ENCODE data around the gene GALNTL6. TPM values are rescaled to one million over a fixed set of nuclear protein-coding genes. Genes with fewer than 3 reads are reported as not detected.

Gene GALNTL6
- total RNA-seq, 1 experiment from 2014 or later = not detected

- H2AFZ ChIP-seq (ENCODE audit: low read length) = no peak overlapping the region
- H3K27me3 ChIP-seq (ENCODE audit: insufficient read depth, low read length) = no peaks in the 10 kb centered on the region
- H2BK12ac ChIP-seq (ENCODE audit: insufficient read length, low read depth, low read length) = no peak overlapping the region
These were observed 957.6 kb downstream of the GALNTL6 start for GRCh38 chr4:172770787-172771186.

More at GRCh38 chr4:172770787-172771186, 957.6 kb downstream of the GALNTL6 start:
- no peaks in the 10 kb centered on the region; a peak in 1 of 5 replicates for H3K9me3 Mint-ChIP-seq
- no peak for DNase-seq
- no peak overlapping the region for H4K91ac ChIP-seq (ENCODE audit: insufficient read length, low read depth, low read length)
- no peak overlapping the region for H3K27ac Mint-ChIP-seq
- no peak overlapping the region for H3K23ac ChIP-seq (ENCODE audit: insufficient read length, low read depth, low read length)
- no peak overlapping the region for H3K4me2 ChIP-seq (ENCODE audit: insufficient read depth, insufficient read length, low read length)
- no peak overlapping the region for H3K4me3 Mint-ChIP-seq
- H2AK5ac ChIP-seq (ENCODE audit: insufficient read length, low read length) = no peak overlapping the region
- H3K4me1 Mint-ChIP-seq = peaks cover 7 to 10% of the 10 kb centered on the region in 2 experiments
- H3K27me3 Mint-ChIP-seq (ENCODE audit: low read depth) = no peaks in the 10 kb centered on the region
- no peak for TF ChIP-seq CTCF (conservative IDR thresholded peaks at IDR 0.05)
- no peak overlapping the region for H3T11ph ChIP-seq (ENCODE audit: low read length)
- peaks cover 0 to 5% (median 2%) of the 10 kb centered on the region in 3 experiments; a peak in 2 of 7 replicates for H3K36me3 Mint-ChIP-seq (ENCODE audit: insufficient read depth in 1 of 3, low read depth in 3 of 3)
- H3K4me1 ChIP-seq (ENCODE audit: insufficient read depth, low read length) = 0 out of 2 replicates have a peak, but pooled peaks cover 3% of the 10 kb centered on the region
- H3K79me2 ChIP-seq (ENCODE audit: insufficient read depth, low read length) = no peaks in the 10 kb centered on the region
- H4K20me1 ChIP-seq (ENCODE audit: control insufficient read depth, insufficient read depth, insufficient read length) = no peaks in the 10 kb centered on the region
- no peak overlapping the region for H3K27ac ChIP-seq (ENCODE audit: insufficient read length, low read depth, low read length)
- H3K9ac ChIP-seq (ENCODE audit: extremely low read depth, insufficient read length, low read length) = no peak overlapping the region
- H3K56ac ChIP-seq (ENCODE audit: insufficient read length, low read depth, low read length) = no peak overlapping the region
- H2BK15ac ChIP-seq (ENCODE audit: low read depth, low read length) = no peak overlapping the region
- no peaks in the 10 kb centered on the region for H3K9me3 ChIP-seq (ENCODE audit: control insufficient read depth, low read depth, low read length)
- no peak overlapping the region for H4K5ac ChIP-seq (ENCODE audit: insufficient read length, low read depth, low read length)
- no peak overlapping the region for H2BK20ac ChIP-seq (ENCODE audit: low read depth, low read length, poor library complexity, severe bottlenecking)
- no peak overlapping the region for H2BK5ac ChIP-seq (ENCODE audit: insufficient read length, low read length)
- no peak overlapping the region for H3K4ac ChIP-seq (ENCODE audit: low read depth, low read length)
- no peaks in the 10 kb centered on the region for H3K79me1 ChIP-seq (ENCODE audit: insufficient read depth, low read depth, low read length, poor library complexity, severe bottlenecking)
- no peak overlapping the region for H2BK120ac ChIP-seq (ENCODE audit: low read depth, low read length, poor library complexity, severe bottlenecking)
- no peaks in the 10 kb centered on the region for H3K23me2 ChIP-seq (ENCODE audit: insufficient read length, low read depth, low read length, poor library complexity, severe bottlenecking)
- H3K14ac ChIP-seq (ENCODE audit: insufficient read depth, low read length) = no peak overlapping the region
- H4K8ac ChIP-seq (replicated peaks; ENCODE audit: insufficient read length, low read depth, low read length) = no peak overlapping the region
- H3K18ac ChIP-seq (ENCODE audit: insufficient read length, low read depth, low read length) = no peak overlapping the region
